Femur (tissue), 1 donor: ENCODE data around the gene ADK.
"Not testable (repeated sequence)": the region's sequence is repeated elsewhere in the genome, so short reads cannot be mapped to it uniquely, and the experiment has no call there.

Experiments
- DNase-seq: peaks from one replicate; pipeline ENCODE4 v3.0.0-alpha.2; 2017

ADK gene

DNA sequence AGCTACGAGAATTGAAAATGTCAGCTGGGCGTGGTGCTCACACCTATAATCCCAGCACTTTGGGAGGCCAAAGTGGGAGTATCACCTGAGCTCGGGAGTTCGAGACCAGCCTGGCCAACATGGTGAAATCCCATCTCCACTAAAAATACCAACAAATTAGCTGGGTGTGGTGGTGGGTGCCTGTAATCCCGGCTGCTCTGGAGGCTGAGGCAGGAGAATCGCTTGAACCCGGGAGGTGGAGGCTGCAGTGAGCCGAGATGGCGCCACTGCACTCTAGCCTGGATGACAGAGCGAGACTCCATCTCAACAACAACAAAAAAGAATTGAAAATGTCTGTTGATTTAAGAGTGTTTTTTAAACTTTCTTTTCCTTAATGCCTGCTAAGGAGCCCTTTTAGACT, 4.0 kb upstream of the ADK start:
- not testable (repeated sequence) for DNase-seq

DNA sequence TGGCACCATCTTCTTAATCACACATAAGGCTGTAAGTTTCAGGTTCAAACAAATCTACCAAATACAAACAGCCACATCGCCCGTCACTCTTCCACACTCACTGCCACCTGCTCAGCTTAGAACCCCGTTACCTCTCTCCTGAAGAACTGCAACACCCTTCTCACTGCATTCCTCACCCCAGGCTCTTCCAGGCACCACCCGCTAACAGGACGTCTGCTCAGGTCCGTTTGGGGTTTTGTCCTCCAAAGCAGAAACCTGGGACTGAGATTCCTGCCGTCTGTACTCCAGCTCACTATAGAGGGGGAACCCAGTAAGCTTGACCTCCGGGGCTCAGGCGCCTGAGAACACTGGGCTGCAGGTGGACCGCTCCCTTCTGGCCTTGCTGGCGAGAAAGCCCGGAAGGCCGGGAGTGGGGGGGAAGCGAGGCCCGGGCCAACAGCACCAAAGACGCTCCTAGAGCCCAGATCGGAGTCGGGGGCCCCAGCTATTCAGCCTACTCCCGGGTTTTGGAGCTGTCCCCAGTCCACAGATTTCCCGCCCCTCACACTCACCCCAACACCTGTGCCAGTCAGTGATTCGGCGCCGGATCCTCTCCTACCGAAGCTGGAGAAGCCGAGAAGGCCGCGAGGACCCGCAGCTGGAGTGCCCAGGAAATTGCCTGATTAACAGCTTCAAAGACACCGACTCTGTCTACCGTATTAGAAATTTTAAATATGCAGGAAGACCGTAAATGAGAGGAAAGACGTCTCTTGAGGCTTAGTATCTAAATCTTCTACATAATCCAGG, 624 bp upstream of the ADK start, which contains the start of gene AP3M1:
AP3M1 (minus strand) TSS at position 625 of the 786 bp plus-strand sequence. CDS start 12,449 bp downstream, outside the sequence.
- DNase-seq, result peak; percentile 90

- DNase-seq, result no peak
Measured at GRCh38 chr10:74151879-74152722, 1.1 kb downstream of the ADK start.

GRCh38 chr10:74153123-74153522, 2.1 kb downstream of the ADK start:
- no peak for DNase-seq

DNA sequence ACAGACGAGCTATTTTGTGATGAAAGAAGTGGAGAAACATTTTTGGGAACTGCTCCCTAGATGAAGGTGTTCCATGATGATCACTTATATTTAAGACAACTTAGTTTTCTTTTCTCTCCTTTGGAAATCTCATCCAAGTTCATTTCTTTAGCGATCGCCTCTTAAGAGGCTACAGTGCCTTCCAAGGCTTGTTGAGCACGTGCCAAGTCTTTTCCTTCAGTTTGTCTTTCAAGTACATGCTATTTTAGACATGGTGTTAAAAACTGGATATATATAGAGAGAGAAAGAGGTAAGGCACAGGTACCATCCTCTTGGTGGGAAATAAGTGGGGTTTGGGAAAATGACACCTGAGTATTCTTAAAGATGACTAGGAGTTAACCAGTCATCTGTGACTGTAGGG, 2.7 kb downstream of the ADK start:
- DNase-seq, result no peak

DNA sequence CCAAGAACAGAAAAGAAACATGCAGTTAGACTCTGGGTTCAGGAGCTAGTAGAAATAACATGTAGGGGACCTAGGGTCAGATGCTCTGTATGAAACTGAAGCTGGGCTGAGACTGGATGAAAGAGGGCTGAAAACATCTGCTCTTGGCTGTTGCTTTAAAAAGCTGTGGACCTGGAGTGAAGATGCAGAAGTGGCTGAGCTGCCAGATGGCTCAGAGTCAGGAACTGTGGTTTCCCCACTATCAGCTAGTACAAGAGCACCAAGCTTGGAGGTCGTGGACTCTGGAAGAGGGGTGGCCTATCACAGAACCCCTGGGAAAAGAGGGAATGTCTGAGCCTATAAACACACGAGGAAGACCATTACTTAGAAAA, 5.9 kb downstream of the ADK start:
- DNase-seq, result peak; percentile 54

GRCh38 chr10:74160013-74160412, 9.0 kb downstream of the ADK start:
- no peak for DNase-seq

- no peak for DNase-seq
Measured at GRCh38 chr10:74163319-74164068, 12.5 kb downstream of the ADK start.

- DNase-seq, result no peak
Measured at GRCh38 chr10:74164716-74165529, 13.9 kb downstream of the ADK start.

DNA sequence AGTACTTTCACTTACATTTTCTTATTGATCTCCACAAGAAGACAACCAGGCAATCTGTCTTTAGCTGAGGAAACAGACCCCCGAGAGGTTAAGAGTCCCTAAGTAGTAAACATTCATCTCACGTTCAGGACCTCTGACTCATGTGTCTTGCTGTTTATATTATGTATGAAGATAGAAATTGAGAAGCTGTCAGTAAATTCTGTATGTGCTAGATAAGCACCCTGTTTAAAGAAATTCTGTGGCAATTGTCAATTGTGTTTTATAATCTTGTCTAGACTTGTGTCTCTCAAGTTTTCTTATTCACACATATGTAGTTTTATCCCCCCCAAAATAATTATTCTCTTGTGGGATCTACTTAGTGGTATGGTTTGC, 14.5 kb downstream of the ADK start:
- no peak for DNase-seq

GRCh38 chr10:74167443-74167842, 16.4 kb downstream of the ADK start:
- DNase-seq, result no peak

- no peak for DNase-seq
Measured at GRCh38 chr10:74171625-74172024, 20.6 kb downstream of the ADK start.

DNA sequence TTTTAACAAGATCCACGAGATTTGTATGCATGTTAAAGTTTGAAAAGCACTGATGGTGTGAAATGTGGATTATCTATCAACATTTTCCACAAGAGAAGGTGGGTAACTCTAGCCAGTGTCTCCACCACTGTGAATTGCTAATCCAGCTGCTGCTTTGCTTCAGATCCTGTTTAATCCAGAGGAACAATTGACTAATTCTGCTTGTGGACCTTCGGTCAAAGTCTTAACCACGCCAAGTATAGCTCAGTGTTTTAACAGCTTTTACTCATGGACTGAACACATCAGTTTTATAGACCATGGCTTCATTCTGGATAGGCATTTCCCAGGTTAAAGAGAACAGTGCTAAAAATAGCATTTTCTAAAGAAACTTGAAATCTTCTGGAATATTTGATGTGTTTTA, 23.5 kb downstream of the ADK start:
- no peak for DNase-seq

- no peak for DNase-seq
Measured at GRCh38 chr10:74175510-74176379, 24.7 kb downstream of the ADK start.

DNA sequence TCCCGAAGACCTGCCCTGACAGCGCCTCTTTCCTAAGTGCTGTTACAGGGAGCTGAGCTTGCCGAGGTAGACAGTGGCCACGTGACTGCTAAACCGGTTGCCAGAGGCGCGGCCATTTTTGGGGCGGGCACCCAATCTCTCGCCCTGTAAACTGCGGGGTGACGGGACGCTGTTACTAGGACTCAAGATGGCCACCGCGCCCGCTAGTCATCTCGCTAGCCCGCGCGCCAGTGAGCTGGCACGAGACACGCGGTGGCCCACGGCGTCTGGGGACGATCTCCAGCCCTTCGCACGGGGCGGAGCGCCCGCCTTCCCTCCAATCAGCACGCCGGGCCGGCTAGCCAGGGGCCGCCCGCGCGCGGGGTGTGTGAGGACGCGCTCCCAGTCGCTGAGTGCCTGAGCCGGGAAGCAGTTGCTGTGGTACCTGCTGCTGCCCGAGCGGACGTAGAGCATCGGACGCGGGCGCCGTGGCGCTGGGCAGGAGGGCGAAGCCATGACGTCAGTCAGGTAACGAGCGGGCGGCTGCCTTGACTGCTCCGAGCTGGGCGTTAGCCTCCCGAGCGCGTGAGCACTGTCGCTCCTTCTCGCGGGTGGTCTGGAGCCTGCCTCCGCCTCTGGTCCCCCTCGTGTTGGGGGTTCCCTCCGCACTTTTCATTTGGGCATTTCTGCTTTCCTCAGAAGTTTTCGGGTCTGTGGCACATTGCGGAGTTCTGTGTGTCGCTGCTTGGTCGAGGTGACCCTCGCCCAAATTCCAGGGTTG, 25.5 kb downstream of the ADK start:
- DNase-seq, result peak; percentile 96

GRCh38 chr10:74177140-74177677, 26.2 kb downstream of the ADK start:
- peak; percentile 56 for DNase-seq

DNA sequence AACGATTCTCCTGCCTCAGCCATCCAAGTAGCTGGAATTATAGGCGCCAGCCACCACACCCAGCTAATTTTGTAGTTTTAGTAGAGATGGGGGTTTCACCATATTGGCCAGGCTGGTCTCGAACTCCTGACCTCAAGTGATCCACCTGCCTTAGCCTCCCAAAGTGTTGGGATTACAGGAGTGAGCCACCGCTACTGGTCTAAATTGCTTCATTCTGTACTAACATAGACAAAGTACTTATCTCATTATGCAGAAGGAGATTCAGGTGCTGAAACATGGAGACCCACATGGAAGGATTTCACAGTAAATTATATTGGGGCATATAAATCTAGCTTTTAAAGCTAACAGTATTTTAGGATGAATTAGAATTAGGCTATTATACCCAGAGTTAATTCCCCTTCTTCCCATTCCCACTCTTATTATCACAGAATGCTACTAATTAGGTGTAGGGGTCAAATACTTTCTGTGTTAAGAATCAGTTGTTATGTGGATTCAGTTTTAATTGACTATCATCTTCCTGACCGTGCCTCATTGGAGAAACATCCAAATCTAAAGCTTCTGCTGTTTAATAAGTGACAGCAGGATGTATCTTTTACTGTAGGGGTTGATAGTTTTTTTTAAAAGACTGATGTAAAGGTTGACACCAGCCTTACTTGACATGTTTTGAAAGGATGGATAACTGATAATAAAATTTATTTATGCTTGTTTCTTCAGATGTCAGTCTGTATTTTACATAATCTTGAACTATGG, 27.2 kb downstream of the ADK start:
- DNase-seq, result no peak

- DNase-seq, result no peak
Measured at GRCh38 chr10:74179111-74179710, 28.2 kb downstream of the ADK start.

GRCh38 chr10:74186678-74187077, 35.7 kb downstream of the ADK start:
- DNase-seq, result no peak
